ENCODE results near the gene TXNDC17.

Gene TXNDC17

GRCh38 chr17:6677946-6678345, 37.1 kb downstream of the TXNDC17 start:
- no peak for FAIRE-seq
- no peak for DNase-seq (ENCODE audit: insufficient read length, low spot score)
- no peak for TF ChIP-seq TAF1 (IDR thresholded peaks at IDR 0.05; ENCODE audit: low read depth, low read length)
- no peak for TF ChIP-seq POLR2A (IDR thresholded peaks at IDR 0.05; ENCODE audit: low read depth, low read length)
- TF ChIP-seq POLR2AphosphoS5 (IDR thresholded peaks at IDR 0.05; ENCODE audit: low read depth, low read length): no peak
- no peak for TF ChIP-seq PAX5 (IDR thresholded peaks at IDR 0.05; ENCODE audit: insufficient read depth, low read length, severe bottlenecking)

GRCh38 chr17:6679241-6679640, 38.4 kb downstream of the TXNDC17 start:
- FAIRE-seq (no peak), DNase-seq (ENCODE audit: insufficient read length, low spot score) (no peak)
- TF ChIP-seq POLR2AphosphoS5 (IDR thresholded peaks at IDR 0.05; ENCODE audit: low read depth, low read length) (no peak), SPI1 (IDR thresholded peaks at IDR 0.05; ENCODE audit: low read depth, low read length) (no peak), POU2F2 (IDR thresholded peaks at IDR 0.05; ENCODE audit: low read depth, low read length) (no peak), TAF1 (IDR thresholded peaks at IDR 0.05; ENCODE audit: low read depth, low read length) (no peak), POLR2A (IDR thresholded peaks at IDR 0.05; ENCODE audit: low read depth, low read length) (no peak), PAX5 (IDR thresholded peaks at IDR 0.05; ENCODE audit: insufficient read depth, low read length, severe bottlenecking) (no peak)

- FAIRE-seq: no peak
These were observed 40.3 kb downstream of the TXNDC17 start for GRCh38 chr17:6681176-6681575.

GRCh38 chr17:6681671-6682070, 40.8 kb downstream of the TXNDC17 start:
- FAIRE-seq: no peak

More at GRCh38 chr17:6681176-6681575, 40.3 kb downstream of the TXNDC17 start:
- DNase-seq (ENCODE audit: insufficient read length, low spot score): no peak
- no peak for TF ChIP-seq POLR2AphosphoS5 (IDR thresholded peaks at IDR 0.05; ENCODE audit: low read depth, low read length)
- no peak for TF ChIP-seq PAX5 (IDR thresholded peaks at IDR 0.05; ENCODE audit: insufficient read depth, low read length, severe bottlenecking)

GRCh38 chr17:6682339-6682738, 41.5 kb downstream of the TXNDC17 start:
- TF ChIP-seq TAF1 (IDR thresholded peaks at IDR 0.05; ENCODE audit: low read depth, low read length) (no peak), PAX5 (IDR thresholded peaks at IDR 0.05; ENCODE audit: insufficient read depth, low read length, severe bottlenecking) (no peak), SPI1 (IDR thresholded peaks at IDR 0.05; ENCODE audit: low read depth, low read length) (no peak), POLR2A (IDR thresholded peaks at IDR 0.05; ENCODE audit: low read depth, low read length) (no peak), POU2F2 (IDR thresholded peaks at IDR 0.05; ENCODE audit: low read depth, low read length) (no peak), POLR2AphosphoS5 (IDR thresholded peaks at IDR 0.05; ENCODE audit: low read depth, low read length) (no peak)
- DNase-seq (ENCODE audit: insufficient read length, low spot score): no peak
- FAIRE-seq: no peak

More at GRCh38 chr17:6681671-6682070, 40.8 kb downstream of the TXNDC17 start:
- TF ChIP-seq POLR2AphosphoS5 (IDR thresholded peaks at IDR 0.05; ENCODE audit: low read depth, low read length): no peak
- no peak for TF ChIP-seq POLR2A (IDR thresholded peaks at IDR 0.05; ENCODE audit: low read depth, low read length)
- no peak for TF ChIP-seq TAF1 (IDR thresholded peaks at IDR 0.05; ENCODE audit: low read depth, low read length)
- TF ChIP-seq SPI1 (IDR thresholded peaks at IDR 0.05; ENCODE audit: low read depth, low read length): no peak
- TF ChIP-seq PAX5 (IDR thresholded peaks at IDR 0.05; ENCODE audit: insufficient read depth, low read length, severe bottlenecking): no peak
- no peak for TF ChIP-seq POU2F2 (IDR thresholded peaks at IDR 0.05; ENCODE audit: low read depth, low read length)
- no peak for DNase-seq (ENCODE audit: insufficient read length, low spot score)

- no peak for TF ChIP-seq POLR2A (IDR thresholded peaks at IDR 0.05; ENCODE audit: low read depth, low read length)
- no peak for FAIRE-seq
- DNase-seq (ENCODE audit: insufficient read length, low spot score): no peak
These were observed 42.3 kb downstream of the TXNDC17 start for GRCh38 chr17:6683081-6683684.

- TF ChIP-seq POLR2AphosphoS5 (IDR thresholded peaks at IDR 0.05; ENCODE audit: low read depth, low read length) (no peak), POLR2A (IDR thresholded peaks at IDR 0.05; ENCODE audit: low read depth, low read length) (no peak), POU2F2 (IDR thresholded peaks at IDR 0.05; ENCODE audit: low read depth, low read length) (no peak), TAF1 (IDR thresholded peaks at IDR 0.05; ENCODE audit: low read depth, low read length) (no peak), PAX5 (IDR thresholded peaks at IDR 0.05; ENCODE audit: insufficient read depth, low read length, severe bottlenecking) (no peak), SPI1 (IDR thresholded peaks at IDR 0.05; ENCODE audit: low read depth, low read length) (no peak)
- FAIRE-seq (no peak), DNase-seq (ENCODE audit: insufficient read length, low spot score) (no peak)
These were observed 43.0 kb downstream of the TXNDC17 start for GRCh38 chr17:6683730-6684459.

GRCh38 chr17:6684460-6684783, 43.6 kb downstream of the TXNDC17 start:
- FAIRE-seq: no peak
- DNase-seq (ENCODE audit: insufficient read length, low spot score): no peak
- TF ChIP-seq POLR2A (IDR thresholded peaks at IDR 0.05; ENCODE audit: low read depth, low read length) (no peak), TAF1 (IDR thresholded peaks at IDR 0.05; ENCODE audit: low read depth, low read length) (no peak), POU2F2 (IDR thresholded peaks at IDR 0.05; ENCODE audit: low read depth, low read length) (no peak), SPI1 (IDR thresholded peaks at IDR 0.05; ENCODE audit: low read depth, low read length) (no peak)

GRCh38 chr17:6684881-6685767, 44.3 kb downstream of the TXNDC17 start:
- no peak for DNase-seq (ENCODE audit: insufficient read length, low spot score)
- no peak for FAIRE-seq

More at GRCh38 chr17:6684881-6685767, 44.3 kb downstream of the TXNDC17 start:
- TF ChIP-seq POLR2A (IDR thresholded peaks at IDR 0.05; ENCODE audit: low read depth, low read length) (no peak), POLR2AphosphoS5 (IDR thresholded peaks at IDR 0.05; ENCODE audit: low read depth, low read length) (no peak), TAF1 (IDR thresholded peaks at IDR 0.05; ENCODE audit: low read depth, low read length) (no peak), PAX5 (IDR thresholded peaks at IDR 0.05; ENCODE audit: insufficient read depth, low read length, severe bottlenecking) (no peak), POU2F2 (IDR thresholded peaks at IDR 0.05; ENCODE audit: low read depth, low read length) (no peak), SPI1 (IDR thresholded peaks at IDR 0.05; ENCODE audit: low read depth, low read length) (no peak)
